GM21529 (cell line): ENCODE measurements around the gene PLEKHG4B.
"Not testable (repeated sequence)": the region's sequence is repeated elsewhere in the genome, so short reads cannot be mapped to it uniquely, and the experiment has no call there.

Source experiments
- ATAC-seq: cut with Tn5 transposase; IDR thresholded peaks from one replicate; pipeline ENCODE4 v1.9.1; 2021; ENCODE audit not compliant: unreplicated experiment

PLEKHG4B gene, protein sequence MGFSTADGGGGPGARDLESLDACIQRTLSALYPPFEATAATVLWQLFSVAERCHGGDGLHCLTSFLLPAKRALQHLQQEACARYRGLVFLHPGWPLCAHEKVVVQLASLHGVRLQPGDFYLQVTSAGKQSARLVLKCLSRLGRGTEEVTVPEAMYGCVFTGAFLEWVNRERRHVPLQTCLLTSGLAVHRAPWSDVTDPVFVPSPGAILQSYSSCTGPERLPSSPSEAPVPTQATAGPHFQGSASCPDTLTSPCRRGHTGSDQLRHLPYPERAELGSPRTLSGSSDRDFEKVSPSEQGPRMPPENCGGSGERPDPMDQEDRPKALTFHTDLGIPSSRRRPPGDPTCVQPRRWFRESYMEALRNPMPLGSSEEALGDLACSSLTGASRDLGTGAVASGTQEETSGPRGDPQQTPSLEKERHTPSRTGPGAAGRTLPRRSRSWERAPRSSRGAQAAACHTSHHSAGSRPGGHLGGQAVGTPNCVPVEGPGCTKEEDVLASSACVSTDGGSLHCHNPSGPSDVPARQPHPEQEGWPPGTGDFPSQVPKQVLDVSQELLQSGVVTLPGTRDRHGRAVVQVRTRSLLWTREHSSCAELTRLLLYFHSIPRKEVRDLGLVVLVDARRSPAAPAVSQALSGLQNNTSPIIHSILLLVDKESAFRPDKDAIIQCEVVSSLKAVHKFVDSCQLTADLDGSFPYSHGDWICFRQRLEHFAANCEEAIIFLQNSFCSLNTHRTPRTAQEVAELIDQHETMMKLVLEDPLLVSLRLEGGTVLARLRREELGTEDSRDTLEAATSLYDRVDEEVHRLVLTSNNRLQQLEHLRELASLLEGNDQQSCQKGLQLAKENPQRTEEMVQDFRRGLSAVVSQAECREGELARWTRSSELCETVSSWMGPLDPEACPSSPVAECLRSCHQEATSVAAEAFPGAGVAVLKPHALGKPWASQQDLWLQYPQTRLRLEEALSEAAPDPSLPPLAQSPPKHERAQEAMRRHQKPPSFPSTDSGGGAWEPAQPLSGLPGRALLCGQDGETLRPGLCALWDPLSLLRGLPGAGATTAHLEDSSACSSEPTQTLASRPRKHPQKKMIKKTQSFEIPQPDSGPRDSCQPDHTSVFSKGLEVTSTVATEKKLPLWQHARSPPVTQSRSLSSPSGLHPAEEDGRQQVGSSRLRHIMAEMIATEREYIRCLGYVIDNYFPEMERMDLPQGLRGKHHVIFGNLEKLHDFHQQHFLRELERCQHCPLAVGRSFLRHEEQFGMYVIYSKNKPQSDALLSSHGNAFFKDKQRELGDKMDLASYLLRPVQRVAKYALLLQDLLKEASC (N-terminal part only)

DNA sequence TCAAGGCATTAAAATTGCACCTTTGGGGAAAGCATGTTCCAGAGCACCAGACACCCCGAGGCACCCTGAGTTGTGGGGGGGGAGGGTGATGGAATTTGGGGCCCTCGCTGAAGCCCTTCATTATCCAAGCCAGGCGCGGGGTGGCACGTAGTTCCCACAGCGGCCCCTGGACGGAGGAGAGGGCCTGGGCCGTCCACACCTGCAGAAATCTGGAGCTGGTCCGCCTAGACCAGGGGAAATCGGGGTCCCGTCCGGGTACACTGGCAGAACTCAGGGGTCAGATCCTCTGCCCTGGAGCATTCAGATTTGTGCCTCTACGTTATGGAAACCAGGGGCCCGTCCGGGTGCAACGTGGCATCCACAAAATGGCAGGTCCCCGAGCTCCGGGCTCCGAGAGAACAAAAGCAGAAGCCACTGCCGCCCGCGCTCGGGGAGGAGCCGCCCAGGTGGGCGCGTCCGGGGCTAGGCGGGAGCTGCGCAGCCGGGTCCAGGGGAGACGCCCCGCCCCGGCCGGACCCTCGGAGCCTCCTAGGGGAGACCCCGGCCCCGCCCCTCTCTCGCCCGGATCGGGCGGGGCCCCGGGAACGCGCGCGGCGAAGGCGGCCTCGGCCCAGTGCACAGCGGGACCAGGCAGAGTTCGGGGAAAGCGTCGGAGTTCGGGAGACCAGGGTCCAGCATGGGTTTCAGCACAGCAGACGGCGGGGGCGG, at the start of gene PLEKHG4B:
Gene PLEKHG4B, plus strand, starts transcription at position 613 of the 708 bp plus-strand sequence. Its CDS starts 64 bp downstream, at position 677.
- ATAC-seq, result no peak

- ATAC-seq, result no peak
These were observed 49.7 kb upstream of the PLEKHG4B start for GRCh38 chr5:42250-42649.

- no peak for ATAC-seq
These were observed 43.8 kb upstream of the PLEKHG4B start for GRCh38 chr5:48192-48591.

DNA sequence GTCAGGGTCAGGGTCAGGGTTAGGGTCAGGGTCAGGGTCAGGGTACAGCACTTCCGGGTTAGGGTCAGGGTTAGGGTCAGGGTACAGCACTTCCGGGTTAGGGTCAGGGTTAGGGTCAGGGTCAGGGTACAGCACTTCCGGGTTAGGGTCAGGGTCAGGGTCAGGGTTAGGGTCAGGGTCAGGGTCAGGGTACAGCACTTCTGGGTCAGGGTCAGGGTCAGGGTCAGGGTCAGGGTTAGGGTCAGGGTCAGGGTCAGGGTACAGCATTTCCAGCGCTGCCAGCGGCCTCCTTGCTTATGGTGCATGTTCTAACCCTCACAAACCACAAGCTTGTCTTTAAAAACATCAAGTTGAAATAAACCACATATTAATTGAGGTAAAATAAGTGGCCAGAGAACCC, 42.4 kb upstream of the PLEKHG4B start:
- ATAC-seq, result not testable (repeated sequence)

GRCh38 chr5:49953-50544, 41.9 kb upstream of the PLEKHG4B start:
- ATAC-seq, result no peak

GRCh38 chr5:50724-51499, 41.1 kb upstream of the PLEKHG4B start:
- no peak for ATAC-seq

DNA sequence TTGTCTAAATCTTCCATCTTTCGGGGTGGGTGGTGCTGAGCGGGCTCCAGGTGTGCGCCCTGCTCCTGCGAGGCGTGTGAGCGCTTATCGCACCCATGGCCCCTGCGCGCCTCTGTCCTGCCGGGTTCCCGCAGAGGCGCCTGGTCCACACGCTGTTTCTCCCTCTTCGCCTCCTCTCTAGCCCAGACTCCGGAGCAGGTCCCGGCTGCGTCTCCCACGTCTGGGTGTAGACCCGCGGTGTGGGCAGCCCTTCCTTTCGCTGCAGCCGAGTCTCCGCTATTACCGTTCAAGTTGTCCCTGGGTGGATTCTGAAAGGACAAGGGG, 40.5 kb upstream of the PLEKHG4B start:
- ATAC-seq, result no peak

- ATAC-seq, result no peak
These were observed 38.4 kb upstream of the PLEKHG4B start for GRCh38 chr5:53381-54174.

DNA sequence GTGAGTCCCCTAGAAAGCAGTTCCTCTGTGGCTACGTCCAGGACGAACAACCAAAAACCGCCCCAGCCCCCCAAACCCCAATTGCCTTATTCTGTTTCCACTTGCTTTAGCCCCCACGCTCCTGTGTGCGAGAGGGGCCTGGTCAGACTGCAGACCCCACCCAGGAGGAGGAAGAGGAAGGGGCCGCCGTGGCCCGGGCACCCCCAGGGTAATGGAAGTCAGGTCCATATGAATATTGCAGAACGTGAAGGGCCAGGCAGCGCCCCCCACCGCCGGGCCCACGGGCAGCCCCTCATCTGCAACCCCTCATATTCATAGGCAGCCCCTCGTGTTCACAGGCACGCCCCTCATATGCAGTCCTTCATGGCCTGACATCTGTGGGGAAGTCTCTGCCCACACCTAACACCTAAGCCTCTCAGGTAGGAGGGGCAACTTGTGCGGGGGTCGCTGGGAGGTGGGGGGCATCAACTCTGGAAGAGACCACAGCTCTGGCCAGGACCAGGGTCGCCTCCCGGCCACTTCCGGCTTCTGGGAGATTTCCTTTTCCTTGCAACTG, 37.7 kb upstream of the PLEKHG4B start:
- ATAC-seq, result no peak

DNA sequence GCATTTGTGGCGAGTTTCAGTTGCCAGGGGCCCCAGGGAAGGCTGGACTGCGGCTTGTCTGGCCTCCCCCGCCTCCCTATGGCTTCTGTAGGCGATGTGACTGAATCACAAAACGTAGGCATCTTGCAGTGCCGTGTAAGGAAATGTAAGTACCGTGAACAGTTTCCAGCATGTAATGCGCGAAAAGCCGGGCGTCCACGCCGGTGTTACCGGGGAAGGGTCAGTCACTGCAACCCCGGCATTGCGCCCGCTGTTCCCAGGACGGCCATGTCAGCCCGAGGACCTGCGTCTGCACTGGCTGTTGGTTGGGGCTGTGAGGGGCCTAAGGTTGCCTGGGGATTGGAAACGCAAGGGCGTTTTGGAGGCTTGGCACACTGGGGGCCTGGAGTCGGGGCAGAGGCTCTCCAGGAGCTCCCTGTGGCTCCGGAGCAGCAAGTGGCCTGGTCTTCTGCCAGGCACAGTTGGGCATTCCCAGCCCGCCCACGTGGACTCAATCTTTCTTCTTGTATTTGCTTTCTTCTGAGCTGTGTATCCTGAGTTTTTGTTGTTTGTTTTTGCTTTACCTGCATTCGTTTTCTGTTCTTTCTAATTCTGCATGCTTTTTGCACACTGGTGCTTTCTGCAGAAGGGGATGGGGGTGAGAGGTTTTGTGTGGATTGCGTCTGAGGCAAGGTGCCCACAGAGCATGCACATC, 36.9 kb upstream of the PLEKHG4B start:
- ATAC-seq, result no peak

- ATAC-seq, result no peak
These were observed 35.2 kb upstream of the PLEKHG4B start for GRCh38 chr5:56561-57290.

DNA sequence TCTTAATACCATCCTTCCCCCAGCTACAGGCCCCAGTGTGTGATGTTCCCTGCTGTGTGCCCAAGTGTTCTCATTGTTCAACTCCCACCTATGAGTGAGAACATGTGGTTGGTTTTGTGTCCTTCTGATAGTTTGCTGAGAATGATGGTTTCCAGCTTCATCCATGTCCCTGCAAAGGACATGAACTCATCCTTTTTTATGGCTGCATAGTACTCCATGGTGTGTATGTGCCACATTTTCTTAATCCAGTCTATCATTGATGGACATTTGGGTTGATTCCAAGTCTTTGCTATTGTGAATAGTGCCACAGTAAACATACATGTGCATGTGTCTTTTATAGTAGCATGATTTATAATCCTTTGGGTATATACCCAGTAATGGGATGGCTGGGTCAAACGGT, 31.7 kb upstream of the PLEKHG4B start:
- not testable (repeated sequence) for ATAC-seq

DNA sequence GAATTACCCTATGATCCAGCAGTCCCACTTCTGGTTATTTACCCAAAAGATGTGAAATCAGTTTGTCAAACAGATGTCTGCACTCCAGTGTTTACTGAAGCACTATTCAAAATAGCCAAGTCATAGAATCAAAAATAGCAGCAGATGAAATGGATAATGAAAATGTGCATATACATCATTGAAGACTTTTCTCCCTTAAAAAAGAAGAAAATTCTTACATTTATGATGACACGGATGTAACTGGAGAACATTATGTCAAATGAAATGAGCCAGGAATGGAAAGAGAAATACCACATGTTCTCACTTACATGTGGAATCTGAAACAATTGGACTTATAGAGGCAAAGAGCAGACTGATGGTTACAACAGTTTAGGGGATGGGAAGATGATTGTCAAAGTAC, 21.5 kb upstream of the PLEKHG4B start:
- no peak for ATAC-seq

GRCh38 chr5:72316-73180, 19.4 kb upstream of the PLEKHG4B start:
- ATAC-seq, result not testable (repeated sequence)

- ATAC-seq, result not testable (repeated sequence)
These were observed 18.9 kb upstream of the PLEKHG4B start for GRCh38 chr5:73181-73447.

DNA sequence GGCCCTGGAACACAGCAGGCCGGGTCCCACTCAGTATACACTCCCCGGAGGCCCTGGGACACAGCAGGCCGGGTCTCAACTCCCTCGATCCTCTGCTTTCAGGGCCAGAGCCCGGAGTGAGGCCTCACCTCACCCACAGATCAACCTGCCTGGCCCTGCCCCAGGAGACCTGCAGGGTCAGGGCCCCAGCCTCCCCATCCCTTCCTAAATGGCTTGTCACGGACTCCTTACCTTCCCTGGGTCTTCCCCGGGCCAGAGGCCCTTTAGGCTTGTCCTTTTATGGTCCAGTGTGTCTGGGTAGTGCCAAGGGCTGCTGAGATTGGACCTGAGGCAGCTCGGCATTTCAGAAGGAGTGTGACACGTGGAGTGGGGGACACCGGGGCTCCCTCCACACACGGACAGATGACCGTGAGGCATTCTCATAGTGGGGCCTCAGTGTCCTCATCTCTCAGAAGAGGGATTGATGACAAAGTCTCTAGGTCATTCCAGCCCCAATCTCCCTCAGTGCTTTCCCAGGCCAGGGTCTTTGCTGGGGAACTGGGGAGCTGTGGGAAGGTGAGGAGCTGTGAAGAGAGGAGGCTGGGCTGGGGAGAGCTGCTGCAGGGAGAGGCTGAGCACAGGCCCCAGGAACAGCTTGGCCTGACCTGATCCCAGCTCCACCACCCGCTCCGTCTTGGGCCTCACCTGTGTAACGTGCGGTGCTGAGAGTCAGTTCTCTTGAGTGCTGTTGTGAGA, 18.0 kb upstream of the PLEKHG4B start:
- no peak for ATAC-seq
